Activated naive CD4-positive, alpha-beta T cell treated with anti-CD3 and anti-CD28 coated beads for 36 hours (primary cell): Measurements from ENCODE around the gene HTR3C. TPM values are rescaled to one million over a fixed set of nuclear protein-coding genes. Genes with fewer than 3 reads are reported as not detected.
"Not testable (repeated sequence)": the region's sequence is repeated elsewhere in the genome, so short reads cannot be mapped to it uniquely, and the experiment has no call there.

Experiments
- CTCF ChIA-PET: fragments of 350-600 bp; sonication (Branson Sonifier 250); formaldehyde crosslinking; loops from one replicate; lab custom pipeline; 2021; ENCODE audit warnings: antibody characterized with exemption; lab: Charles Lee
- DNase-seq: peaks from one replicate; pipeline ENCODE4 v3.0.0-alpha.2; 2020
- H3K27ac Mint-ChIP-seq: one replicate; pipeline ENCODE4 v1.8.0; 2021; ENCODE audit warnings: mild to moderate bottlenecking, mixed read lengths
- H3K27me3 Mint-ChIP-seq: one replicate; pipeline ENCODE4 v1.8.0; 2021; ENCODE audit warnings: low read depth, mixed read lengths
- H3K36me3 Mint-ChIP-seq: one replicate; pipeline ENCODE4 v1.8.0; 2021; ENCODE audit warnings: low read depth, mixed read lengths
- H3K4me1 Mint-ChIP-seq: one replicate; pipeline ENCODE4 v1.8.0; 2021; ENCODE audit warnings: low read depth, mixed read lengths
- H3K4me3 Mint-ChIP-seq: one replicate; pipeline ENCODE4 v1.8.0; 2021; ENCODE audit warnings: mild to moderate bottlenecking, moderate library complexity, mixed read lengths
- H3K9me3 Mint-ChIP-seq: one replicate; pipeline ENCODE4 v1.8.0; 2021; ENCODE audit warnings: mixed read lengths
- intact Hi-C: fragments of 100-400 bp; cut with micrococcal nuclease; formaldehyde crosslinking; loops from one replicate; pipeline ENCODE4 v1.15.1; 2023
- total RNA-seq, 2 experiments: library from RNA; stranded (reverse); gene quantifications; one replicate each; pipeline ENCODE4 v1.2.3, GENCODE V29; 2021

HTR3C gene, protein sequence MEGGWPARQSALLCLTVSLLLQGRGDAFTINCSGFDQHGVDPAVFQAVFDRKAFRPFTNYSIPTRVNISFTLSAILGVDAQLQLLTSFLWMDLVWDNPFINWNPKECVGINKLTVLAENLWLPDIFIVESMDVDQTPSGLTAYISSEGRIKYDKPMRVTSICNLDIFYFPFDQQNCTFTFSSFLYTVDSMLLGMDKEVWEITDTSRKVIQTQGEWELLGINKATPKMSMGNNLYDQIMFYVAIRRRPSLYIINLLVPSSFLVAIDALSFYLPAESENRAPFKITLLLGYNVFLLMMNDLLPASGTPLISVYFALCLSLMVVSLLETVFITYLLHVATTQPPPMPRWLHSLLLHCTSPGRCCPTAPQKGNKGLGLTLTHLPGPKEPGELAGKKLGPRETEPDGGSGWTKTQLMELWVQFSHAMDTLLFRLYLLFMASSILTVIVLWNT
- not detected for total RNA-seq

DNA sequence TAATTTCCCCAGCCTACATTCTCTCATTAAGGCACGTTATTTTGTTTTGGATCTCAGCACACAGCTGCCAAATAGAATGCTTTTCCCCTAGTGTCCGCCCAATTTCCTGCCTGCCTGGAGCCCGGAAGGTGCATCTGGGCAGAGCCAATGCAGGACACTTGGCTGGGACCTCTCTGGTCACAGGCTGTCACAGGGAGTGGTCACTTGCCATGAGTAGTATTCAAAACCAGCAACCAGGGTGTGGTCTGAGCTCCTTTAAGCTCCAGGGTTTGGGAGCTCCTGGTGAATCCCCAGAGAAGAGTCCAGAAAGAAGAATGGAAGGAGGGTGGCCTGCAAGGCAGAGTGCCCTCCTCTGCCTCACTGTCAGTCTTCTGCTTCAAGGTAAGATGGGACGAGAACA, at the start of gene HTR3C:
HTR3C (plus strand) TSS at position 281 of the 400 bp plus-strand sequence; CDS start at position 315, 34 bp downstream.
- H3K9me3 Mint-ChIP-seq, result no peaks in the 10 kb centered on the region
- peaks cover 2% of the 10 kb centered on the region for H3K27me3 Mint-ChIP-seq
- no peaks in the 10 kb centered on the region for H3K36me3 Mint-ChIP-seq
- DNase-seq, result no peak
- no peaks in the 10 kb centered on the region for H3K4me1 Mint-ChIP-seq
- no peak within 1 kb of the TSS for H3K27ac Mint-ChIP-seq
- no peak within 1 kb of the TSS for H3K4me3 Mint-ChIP-seq
- intact Hi-C loops, result no loop called here
- CTCF ChIA-PET, result interaction anchor here (0.8 kb wide), 1 partner anchor 36 kb away, joined by 3 read pairs; no protein-coding TSS in a partner anchor

DNA sequence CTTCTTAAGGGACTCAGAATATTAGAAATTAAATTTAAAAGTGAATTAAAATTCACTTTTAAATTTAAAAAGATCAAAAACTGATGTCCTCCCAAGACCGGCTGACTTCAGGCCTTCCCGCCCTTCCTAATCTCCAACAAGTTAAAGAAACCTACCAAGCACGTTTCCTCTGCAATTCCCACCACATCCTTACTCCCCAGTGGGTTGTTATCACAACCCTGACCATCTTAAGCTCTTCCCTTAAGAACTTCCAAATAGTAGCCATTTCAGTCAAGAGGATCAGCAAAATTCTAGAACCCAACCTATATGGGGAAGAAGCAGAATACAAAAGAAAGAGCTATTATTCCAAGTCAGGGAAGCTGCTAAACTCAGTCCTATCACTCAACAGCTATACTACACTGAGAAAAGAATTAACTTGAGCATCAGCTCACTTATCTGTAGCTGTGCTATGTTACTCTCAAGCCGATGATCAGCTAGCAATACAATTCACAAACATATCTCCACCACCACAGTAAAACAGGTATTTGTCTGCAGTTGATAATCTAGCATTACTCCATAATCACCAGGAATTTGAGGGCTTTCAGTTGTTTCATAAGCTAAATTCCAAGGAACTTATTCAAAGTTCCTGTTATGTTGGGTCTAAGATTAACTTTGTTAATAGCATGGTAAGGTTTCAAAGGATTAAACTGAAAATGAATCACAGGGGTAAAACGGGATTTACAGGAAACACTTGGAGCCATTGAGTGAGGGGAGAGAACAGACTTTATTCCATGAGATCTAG, 49.5 kb upstream of the HTR3C start:
- CTCF ChIA-PET, result interaction anchor here (1.0 to 1.9 kb wide), 2 partner anchors 15 to 31 kb away, joined by 3 to 6 read pairs; partner anchors contain the start of gene ABCC5
- Mint-ChIP-seq H3K9me3 (no peaks in the 10 kb centered on the region), H3K36me3 (peaks cover 2% of the 10 kb centered on the region), H3K4me1 (peaks cover 10% of the 10 kb centered on the region), H3K27ac (no peak overlapping the region), H3K27me3 (no peaks in the 10 kb centered on the region), H3K4me3 (no peak overlapping the region)
- no peak for DNase-seq
- intact Hi-C loops, result no loop called here

DNA sequence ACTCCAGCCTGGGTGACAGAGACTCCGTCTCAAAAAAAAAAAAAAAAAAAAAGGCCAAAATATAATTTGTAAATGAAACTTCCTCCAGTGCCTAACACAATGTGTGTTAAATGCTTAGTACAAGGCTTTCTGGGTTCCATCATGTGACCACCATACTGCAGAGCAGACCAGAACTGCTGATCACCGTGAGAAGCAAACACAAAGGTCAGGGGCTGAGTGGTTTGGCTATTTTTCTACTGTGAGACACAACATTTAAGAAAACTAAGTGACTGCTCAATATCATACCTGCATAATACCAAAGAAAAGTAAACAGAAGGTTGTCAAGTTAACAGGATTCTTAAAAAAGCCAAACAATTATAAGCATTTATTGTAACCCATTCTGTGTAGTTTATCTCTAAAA, 48.4 kb upstream of the HTR3C start:
- CTCF ChIA-PET, result interaction anchor here (1.9 kb wide), 1 partner anchor 14 kb away, joined by 6 read pairs; the partner anchor contains the start of gene ABCC5
- H3K9me3 Mint-ChIP-seq, result no peaks in the 10 kb centered on the region
- peaks cover 10% of the 10 kb centered on the region for H3K4me1 Mint-ChIP-seq

DNA sequence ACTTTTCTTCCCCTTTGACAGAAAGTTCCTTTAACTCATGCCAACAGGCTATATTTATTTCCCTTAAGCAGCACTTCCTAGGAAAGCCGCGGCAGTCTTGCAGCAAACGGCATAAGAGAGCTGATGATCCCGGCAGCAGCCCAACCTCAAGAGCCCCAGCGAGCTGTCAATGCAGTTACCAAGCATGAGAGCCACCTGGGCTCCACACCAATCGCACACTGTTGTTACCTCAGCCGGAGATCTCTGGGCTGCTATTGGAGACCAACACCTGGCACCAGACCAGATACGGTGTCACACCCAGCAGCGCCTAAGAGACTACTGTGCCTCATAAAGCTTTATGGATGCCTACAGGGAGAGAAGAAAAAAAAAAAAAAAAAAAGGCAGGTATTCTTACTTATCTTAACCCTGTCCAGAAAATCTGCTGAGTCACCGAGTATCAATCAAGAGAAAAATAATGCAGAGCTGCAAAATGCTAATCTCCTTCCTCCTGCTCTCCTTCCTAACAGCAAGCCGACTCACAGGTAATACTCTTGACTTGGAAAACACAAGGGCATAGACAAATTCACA, 46.8 kb upstream of the HTR3C start:
- intact Hi-C loops, result no loop called here
- Mint-ChIP-seq H3K27me3 (no peaks in the 10 kb centered on the region), H3K36me3 (peaks cover 3% of the 10 kb centered on the region), H3K27ac (no peak overlapping the region), H3K4me3 (no peak overlapping the region), H3K9me3 (no peaks in the 10 kb centered on the region), H3K4me1 (peaks cover 10% of the 10 kb centered on the region)
- CTCF ChIA-PET, result interaction anchor here (0.8 to 3.4 kb wide), 2 partner anchors 12 to 110 kb away, joined by 6 to 12 read pairs; partner anchors contain the start of gene ABCC5
- DNase-seq, result peak; percentile 61

More for the DNA sequence above, 48.4 kb upstream of the HTR3C start:
- Mint-ChIP-seq H3K27ac (no peak overlapping the region), H3K36me3 (peaks cover 2% of the 10 kb centered on the region), H3K4me3 (no peak overlapping the region), H3K27me3 (no peaks in the 10 kb centered on the region)
- no peak for DNase-seq
- intact Hi-C loops, result no loop called here

DNA sequence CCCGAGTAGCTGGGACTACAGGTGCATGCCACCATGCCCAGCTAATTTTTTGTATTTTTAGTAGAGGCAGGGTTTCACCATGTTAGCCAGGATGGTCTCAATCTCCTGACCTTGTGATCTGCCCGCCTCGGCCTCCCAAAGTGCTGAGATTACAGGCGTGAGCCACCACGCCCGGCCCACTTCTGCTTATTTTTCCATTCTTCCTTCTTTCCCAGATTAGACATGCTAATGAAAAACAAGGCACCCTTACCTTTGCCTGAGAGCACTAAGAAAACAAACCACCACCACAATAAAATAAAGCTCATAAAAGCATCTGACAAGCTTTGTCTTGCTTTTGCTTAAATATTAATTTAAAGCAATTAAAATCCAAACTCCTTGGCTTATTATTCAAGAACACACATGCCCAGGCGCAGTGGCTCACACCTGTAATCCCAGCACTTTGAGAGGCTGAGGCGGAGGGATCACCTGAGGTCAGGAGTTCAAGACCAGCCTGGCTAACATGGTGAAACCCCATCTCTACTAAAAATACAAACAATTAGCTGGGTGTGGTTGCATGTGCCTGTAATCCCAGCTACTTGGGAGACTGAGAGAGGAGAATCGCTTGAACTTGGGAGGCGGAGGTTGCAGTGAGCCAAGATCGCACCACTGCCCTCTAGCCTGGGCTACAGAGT, 45.6 kb upstream of the HTR3C start:
- H3K4me3 Mint-ChIP-seq, H3K27ac Mint-ChIP-seq, H3K9me3 Mint-ChIP-seq, H3K36me3 Mint-ChIP-seq, H3K27me3 Mint-ChIP-seq, DNase-seq, intact Hi-C loops: not testable (repeated sequence)
- peaks cover 10% of the 10 kb centered on the region for H3K4me1 Mint-ChIP-seq
- CTCF ChIA-PET, result interaction anchor here (0.8 to 3.4 kb wide), 3 partner anchors 9 to 112 kb away, joined by 4 to 12 read pairs (median 6); partner anchors contain the start of gene ABCC5

DNA sequence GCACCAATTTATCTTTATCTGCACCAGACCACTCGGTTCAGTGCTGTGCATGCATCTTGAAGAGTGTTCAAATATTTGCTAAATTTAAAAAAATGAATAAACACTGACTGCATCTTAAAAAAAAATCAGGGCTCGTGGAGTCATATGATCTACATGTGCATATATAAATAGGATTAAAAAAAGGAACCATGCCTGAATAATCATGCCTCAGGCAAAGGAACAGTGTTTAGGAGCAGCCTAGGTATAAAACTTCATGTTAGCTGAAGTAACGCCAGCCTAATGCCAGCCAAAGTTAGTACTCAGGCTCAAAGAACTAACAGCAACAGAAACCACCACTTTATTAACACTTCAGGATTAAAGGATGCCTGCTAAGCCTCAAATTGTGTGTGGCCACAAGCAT, 44.7 kb upstream of the HTR3C start:
- H3K27me3 Mint-ChIP-seq, result no peaks in the 10 kb centered on the region
- intact Hi-C loops, result no loop called here
- no peak overlapping the region for H3K4me3 Mint-ChIP-seq
- CTCF ChIA-PET, result interaction anchor here (1.5 to 3.4 kb wide), 2 partner anchors 8 to 10 kb away, joined by 4 to 12 read pairs; partner anchors contain the start of gene ABCC5
- peaks cover 10% of the 10 kb centered on the region for H3K4me1 Mint-ChIP-seq
- H3K27ac Mint-ChIP-seq, result no peak overlapping the region
- H3K9me3 Mint-ChIP-seq, result no peaks in the 10 kb centered on the region
- peaks cover 6% of the 10 kb centered on the region for H3K36me3 Mint-ChIP-seq
- no peak for DNase-seq

DNA sequence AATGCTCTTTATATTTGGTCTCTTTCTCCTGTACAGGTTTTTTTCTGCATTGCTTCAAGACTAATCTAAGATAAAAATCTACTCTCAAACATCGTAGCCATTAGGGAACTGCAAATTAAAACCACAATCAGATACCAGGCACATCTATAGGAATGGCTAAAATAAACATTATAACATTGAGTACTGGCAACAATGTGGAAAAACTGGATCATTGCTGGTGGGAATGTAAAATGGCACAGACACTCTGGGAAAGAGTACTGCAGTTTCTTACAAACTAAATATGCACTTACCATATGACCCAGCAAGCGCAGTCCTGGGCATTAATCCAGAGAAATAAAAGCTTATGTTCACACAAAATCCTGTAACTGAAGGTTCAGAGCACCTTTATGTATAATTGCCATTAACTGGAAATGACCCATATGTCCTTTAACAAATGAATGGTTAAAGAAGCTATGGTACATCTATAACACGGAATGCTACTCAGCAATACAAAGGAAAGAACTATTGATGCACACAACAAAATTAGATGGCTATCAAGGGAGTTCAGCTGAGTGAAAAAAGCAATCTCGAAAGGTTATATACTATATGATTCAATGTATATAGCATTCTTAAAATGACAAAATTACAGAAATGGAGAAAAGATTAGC, 41.5 kb upstream of the HTR3C start:
- no peak for DNase-seq
- peaks cover 10% of the 10 kb centered on the region for H3K4me1 Mint-ChIP-seq
- H3K36me3 Mint-ChIP-seq, result peaks cover 9% of the 10 kb centered on the region
- H3K27ac Mint-ChIP-seq, result no peak overlapping the region
- H3K27me3 Mint-ChIP-seq, result no peaks in the 10 kb centered on the region
- intact Hi-C loops, result no loop called here
- H3K4me3 Mint-ChIP-seq, result no peak overlapping the region
- CTCF ChIA-PET, result interaction anchor here (1.5 kb wide), 1 partner anchor 12 kb away, joined by 3 read pairs; no protein-coding TSS in a partner anchor
- no peaks in the 10 kb centered on the region for H3K9me3 Mint-ChIP-seq

DNA sequence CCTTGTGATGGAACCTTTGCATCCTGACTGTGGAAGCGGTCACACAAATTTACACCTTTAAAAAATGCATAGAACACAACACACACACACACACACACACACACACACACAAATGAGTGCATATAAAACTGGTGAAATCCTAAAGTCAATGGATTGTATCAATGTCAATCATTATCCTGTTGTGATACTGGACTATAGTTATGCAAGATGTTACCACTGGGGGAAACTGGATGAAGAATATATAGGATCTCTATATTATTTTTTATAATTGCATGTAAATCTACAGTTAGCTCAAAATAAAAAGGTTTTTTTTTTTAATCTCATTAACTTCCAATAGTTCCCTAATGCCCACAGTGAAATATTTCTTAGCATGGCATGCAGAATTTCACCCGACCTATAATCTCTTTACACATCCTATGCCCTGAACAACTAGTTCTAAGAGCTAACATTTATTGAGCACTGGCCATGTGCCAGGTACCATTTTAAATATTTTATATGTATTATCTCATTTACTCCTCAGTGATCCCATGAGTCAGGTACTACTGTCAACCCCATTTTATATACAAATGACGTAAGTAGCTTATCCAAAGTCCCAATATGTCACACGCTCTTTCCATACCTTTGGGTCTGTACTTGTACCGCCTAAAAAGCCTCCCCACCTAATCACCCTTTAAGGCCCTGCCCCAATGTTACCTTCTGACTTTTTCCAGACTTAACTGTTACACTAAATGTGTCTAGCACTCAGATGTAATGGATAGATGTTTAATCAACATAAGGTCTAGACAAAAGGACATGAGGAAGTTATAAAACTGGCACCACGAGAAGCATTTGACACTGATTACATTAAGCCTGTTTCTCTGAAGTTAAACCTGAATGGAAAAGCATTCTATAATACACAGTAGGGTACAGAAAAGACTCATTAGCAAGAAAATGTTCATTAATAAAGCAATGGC, 40.6 kb upstream of the HTR3C start:
- no peak for DNase-seq
- Mint-ChIP-seq H3K27me3 (no peaks in the 10 kb centered on the region), H3K27ac (no peak overlapping the region), H3K4me3 (no peak overlapping the region), H3K36me3 (peaks cover 9% of the 10 kb centered on the region), H3K4me1 (peaks cover 13% of the 10 kb centered on the region), H3K9me3 (no peaks in the 10 kb centered on the region)
- CTCF ChIA-PET, result interaction anchor here (0.5 to 1.5 kb wide), 3 partner anchors 11 to 262 kb away, joined by 3 to 4 read pairs (median 3); no protein-coding TSS in a partner anchor
- intact Hi-C loops, result no loop called here

DNA sequence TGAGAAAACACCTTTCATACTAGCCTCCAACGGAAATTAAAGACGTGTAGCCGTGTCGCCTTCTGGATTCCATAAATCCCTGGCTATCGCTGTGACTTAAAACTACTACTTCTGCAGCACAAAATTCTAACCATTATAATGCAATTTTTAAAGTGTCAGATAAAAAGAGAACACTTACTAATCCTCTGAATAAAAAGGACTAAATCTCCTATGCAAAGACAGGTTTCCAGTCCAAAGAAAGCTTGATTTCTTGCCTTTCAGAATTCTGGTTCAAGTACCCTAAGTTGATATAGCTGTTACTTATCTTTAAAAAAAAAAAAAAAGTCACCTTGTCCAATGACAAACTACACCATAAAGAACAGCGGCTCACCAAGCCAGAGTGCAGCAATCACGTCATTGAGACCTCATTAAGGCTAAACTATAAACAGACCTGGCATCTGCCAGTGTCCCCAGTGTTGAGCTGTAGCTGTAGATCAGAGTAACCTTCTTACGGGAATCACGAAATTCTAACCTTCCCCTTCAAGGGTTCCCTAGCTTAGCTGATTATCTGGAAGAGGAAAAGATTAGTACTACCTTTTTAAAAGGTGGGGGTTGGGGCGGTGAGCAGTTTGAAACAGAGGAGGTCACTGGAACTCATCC, 37.3 kb upstream of the HTR3C start:
- Mint-ChIP-seq H3K27me3 (no peaks in the 10 kb centered on the region), H3K4me3 (no peak overlapping the region)
- CTCF ChIA-PET, result interaction anchor here (0.6 to 3.2 kb wide), 4 partner anchors 14 to 255 kb away, joined by 3 to 27 read pairs (median 3); no protein-coding TSS in a partner anchor

DNA sequence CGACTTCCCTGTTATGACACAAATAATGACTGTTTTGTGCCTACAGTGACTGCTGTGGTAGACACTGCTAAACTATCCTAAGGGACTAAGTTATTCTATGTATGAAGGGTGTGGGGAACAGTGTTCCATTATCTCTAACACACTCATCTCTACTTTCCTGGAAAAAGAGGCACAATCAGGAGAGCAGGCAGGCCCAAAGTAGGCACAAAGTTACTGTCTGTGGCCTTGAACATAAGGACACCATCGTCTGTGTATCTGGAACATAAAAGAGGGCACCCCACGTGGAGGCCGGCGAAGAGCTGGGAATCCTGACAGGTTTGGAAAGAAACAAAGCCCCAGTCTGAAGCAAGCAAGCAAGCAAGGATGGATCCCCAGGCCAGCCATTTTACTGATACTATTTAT, 36.7 kb upstream of the HTR3C start:
- no peaks in the 10 kb centered on the region for H3K27me3 Mint-ChIP-seq
- H3K4me3 Mint-ChIP-seq, result peak overlapping the region; percentile 33
- no peaks in the 10 kb centered on the region for H3K9me3 Mint-ChIP-seq
- peaks cover 16% of the 10 kb centered on the region for H3K4me1 Mint-ChIP-seq
- peaks cover 6% of the 10 kb centered on the region for H3K36me3 Mint-ChIP-seq
- DNase-seq, result no peak
- CTCF ChIA-PET, result interaction anchor here (0.8 to 3.2 kb wide), 4 partner anchors 9 to 119 kb away, joined by 3 to 27 read pairs (median 4); partner anchors contain the start of gene HTR3C
- intact Hi-C loops, result loop anchor here (2.0 to 5.0 kb wide), 3 partner anchors 134 to 347 kb away; partner anchors contain the start of genes PARL and PSMD2
- no peak overlapping the region for H3K27ac Mint-ChIP-seq

More for the DNA sequence above, 37.3 kb upstream of the HTR3C start:
- H3K27ac Mint-ChIP-seq, result no peak overlapping the region
- intact Hi-C loops, result loop anchor here (2.0 to 5.0 kb wide), 3 partner anchors 133 to 347 kb away; partner anchors contain the start of genes PARL and PSMD2
- no peak for DNase-seq
- H3K9me3 Mint-ChIP-seq, result no peaks in the 10 kb centered on the region
- H3K4me1 Mint-ChIP-seq, result peaks cover 16% of the 10 kb centered on the region
- H3K36me3 Mint-ChIP-seq, result peaks cover 9% of the 10 kb centered on the region
